NCI-H510A treated with DMSO at 0.1 percent for 48 hours (cell line): Measurements from ENCODE around the gene SOX18.
"Not testable (repeated sequence)": the region's sequence is repeated elsewhere in the genome, so short reads cannot be mapped to it uniquely, and the experiment has no call there.

Experiments
- DNase-seq: peaks from one replicate; lab custom pipeline; 2025; lab: John Stamatoyannopoulos, UW

The SOX18 gene

DNA sequence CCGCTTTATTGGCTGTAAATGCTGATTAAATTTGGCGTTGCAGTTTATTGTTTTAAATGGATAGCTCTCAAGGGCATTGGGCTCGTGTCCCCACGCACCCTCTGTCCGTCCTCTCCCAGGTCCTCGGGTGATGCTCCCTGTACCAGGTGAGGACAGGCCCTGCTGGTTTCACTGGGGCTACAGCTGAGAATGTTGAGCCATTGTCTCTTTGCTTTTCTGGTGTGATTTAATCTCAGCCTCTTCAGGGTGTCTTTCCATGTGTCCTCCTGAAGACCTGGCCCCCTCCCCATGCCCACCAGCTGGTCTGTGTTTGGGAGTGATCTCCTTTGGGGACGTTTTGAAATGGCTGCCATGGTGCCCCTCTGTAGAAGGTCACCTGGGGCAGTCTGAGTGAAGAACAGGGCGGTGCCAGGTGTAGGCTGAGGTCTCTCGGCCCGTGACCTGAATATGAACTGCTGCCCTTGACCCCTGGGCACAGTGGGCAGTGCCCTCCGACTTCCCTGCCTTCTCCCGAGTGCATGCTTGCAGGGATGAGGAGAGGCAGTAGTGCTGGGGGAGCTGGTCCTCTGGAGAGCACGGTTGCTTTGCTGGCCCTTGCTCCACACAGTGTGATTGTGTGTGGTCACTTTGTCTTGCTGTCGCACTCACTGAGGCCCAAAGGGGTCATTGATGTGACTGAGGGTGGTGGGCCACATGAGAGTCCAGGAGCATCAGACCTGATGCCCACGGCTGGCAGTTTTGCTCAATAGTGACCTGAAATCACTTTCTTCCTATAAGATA, 25.9 kb downstream of the SOX18 start:
- no peak for DNase-seq

DNA sequence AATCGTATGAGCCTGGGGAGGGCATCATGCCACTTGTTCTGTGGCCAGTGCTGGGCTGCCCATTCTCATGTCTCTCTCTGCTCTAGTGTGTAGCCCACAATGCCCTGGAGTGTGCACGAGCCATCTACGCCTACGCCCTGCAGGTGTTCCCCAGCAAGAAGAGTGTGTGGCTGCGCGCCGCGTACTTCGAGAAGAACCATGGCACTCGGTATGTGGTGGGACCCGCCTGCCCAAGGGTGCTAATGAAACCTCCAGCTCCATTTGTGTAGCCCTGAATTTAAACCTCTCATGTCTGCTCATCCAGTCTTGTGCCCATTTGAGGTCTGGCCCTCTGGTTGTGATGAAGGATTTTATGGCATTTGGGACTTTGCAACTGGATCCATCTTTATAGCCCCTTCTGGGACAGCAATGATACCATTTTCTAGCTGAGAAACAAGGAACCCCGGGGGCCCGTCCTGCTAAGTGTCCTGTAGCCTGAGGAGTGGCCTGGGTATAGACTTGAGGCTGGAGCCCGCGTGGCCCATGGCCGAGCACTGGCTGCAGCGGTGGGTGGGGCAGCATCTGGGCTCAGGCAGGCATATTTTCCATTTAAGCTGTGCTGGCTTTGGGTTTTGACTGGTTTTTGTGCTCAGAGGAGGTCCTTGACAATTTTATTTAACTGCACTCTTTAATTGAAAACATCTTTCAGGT, 26.6 kb downstream of the SOX18 start:
- no peak for DNase-seq

DNA sequence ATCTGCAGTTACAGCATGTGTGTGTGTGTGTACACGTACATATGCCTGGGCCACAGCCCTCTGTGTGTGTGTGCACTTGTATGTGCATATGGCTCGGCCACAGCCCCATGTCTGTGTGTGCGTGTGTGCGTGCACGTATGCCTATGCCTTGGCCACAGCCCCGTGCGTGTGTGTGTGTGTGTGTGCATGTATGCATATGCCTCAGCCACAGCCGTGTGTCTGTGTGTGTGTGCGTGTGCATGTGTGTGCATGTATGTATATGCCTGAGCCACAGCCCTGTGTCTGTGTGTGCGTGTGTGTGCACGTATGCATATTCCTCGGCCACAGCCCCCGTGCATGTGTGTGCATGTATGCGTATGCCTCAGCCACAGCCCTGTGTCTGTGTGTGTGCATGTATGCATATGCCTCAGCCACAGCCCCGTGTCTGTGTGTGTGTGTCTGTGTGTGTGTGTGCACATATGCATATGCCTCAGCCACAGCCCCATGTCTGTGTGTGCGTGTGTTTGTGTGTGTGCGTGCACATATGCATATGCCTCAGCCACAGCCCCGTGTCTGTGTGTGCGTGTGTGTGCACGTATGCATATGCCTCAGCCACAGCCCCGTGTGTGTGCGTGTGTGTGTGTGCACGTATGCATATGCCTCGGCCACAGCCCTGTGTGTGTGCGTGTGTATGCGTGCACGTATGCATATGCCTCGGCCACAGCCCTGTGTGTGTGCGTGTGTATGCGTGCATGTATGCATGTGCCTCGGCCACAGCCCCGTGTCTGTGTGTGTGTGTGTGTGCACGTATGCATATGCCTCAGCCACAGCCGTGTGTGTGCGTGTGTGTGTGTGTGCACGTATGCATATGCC, 28.1 kb downstream of the SOX18 start:
- no peak for DNase-seq

DNA sequence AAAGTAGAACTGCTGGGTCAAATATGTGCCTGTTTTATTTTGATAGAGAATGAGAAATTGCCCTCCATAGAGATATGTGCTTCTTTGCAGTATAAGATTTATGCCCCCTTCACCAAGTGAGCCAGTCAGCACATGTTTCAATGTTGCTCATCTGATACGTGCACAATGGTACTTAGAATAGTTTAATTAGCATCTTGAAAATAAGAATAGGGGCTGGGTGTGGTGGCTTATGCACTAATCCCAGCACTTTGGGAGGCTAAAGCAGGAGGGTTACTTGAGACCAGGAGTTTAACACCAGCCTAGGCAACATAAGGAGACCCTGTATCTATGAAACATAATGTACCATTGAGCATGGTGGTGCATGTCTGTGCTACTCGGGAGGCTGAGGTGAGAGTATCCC, 33.8 kb downstream of the SOX18 start:
- no peak for DNase-seq

DNA sequence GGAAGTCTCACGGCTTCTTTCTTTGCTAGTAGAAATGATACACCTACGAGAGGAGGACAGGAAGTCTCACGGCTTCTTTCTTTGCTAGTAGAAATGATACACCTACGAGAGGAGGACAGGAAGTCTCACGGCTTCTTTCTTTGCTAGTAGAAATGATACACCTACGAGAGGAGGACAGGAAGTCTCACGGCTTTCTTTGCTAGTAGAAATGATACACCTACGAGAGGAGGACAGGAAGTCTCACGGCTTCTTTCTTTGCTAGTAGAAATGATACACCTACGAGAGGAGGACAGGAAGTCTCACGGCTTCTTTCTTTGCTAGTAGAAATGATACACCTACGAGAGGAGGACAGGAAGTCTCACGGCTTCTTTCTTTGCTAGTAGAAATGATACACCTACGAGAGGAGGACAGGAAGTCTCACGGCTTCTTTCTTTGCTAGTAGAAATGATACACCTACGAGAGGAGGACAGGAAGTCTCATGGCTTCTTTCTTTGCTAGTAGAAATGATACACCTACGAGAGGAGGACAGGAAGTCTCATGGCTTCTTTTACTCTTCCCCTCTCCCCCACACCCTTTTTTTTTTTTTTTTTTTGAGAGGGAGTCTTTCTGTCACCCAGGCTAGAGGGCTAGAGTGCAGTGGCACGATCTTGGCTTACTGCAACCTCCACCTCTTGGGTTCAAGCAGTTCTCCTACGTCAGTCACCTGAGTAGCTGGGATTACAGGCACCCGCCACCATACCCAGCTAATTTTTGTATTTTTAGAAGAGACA, 36.9 kb downstream of the SOX18 start:
- DNase-seq, result not testable (repeated sequence)

GRCh38 chr20:64011366-64011779, 38.1 kb downstream of the SOX18 start:
- no peak for DNase-seq

DNA sequence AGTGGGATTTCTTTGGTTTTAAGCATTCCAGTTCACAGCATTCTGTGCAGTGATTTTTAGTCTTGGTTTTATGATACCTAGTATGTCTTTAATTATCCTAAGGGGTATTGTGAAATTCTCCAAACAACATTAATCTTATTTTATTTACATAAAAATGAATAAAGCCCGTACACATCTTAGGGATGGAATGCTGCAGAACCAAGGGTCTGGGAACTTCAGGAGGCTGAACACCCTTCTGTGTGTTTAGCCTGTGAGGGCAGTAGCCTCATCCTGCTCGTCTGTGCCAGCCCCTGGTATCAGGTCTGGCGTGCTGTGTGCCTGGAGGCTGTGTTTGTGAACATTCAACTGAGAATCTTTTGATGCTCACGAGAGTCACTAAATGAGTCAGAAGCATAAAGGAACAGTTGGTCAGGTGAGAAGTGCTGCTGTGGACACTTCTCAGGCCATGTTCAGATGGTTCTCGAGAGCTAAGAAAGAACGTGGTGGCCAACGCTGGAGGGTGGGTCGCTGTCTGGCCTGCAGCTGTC, 38.7 kb downstream of the SOX18 start:
- no peak for DNase-seq

- no peak for DNase-seq
Observed at GRCh38 chr20:64009811-64010387, 39.5 kb downstream of the SOX18 start.

DNA sequence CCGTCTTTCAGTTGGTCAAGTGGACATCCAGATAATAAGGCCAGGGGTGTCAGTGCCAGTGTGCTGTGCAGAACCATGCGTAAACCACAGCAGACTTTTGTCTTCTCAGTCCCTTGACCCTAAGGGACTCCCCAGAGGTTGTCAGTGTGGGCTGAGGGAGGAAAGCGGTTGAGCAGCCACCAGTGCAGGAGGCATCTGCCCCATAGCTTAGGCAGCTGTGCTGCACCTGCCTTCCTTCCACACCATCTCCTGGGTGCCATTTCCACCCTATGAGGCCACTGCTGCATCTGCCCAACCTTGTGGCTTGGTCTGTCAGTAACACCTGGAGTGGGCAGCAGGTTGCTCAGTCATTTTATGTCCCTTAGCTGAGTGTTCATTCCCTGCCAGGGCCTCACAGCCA, 42.5 kb downstream of the SOX18 start:
- DNase-seq, result no peak

GRCh38 chr20:64006490-64006889, 42.9 kb downstream of the SOX18 start:
- DNase-seq, result no peak

- no peak for DNase-seq
Observed at GRCh38 chr20:64005394-64005793, 44.0 kb downstream of the SOX18 start.

DNA sequence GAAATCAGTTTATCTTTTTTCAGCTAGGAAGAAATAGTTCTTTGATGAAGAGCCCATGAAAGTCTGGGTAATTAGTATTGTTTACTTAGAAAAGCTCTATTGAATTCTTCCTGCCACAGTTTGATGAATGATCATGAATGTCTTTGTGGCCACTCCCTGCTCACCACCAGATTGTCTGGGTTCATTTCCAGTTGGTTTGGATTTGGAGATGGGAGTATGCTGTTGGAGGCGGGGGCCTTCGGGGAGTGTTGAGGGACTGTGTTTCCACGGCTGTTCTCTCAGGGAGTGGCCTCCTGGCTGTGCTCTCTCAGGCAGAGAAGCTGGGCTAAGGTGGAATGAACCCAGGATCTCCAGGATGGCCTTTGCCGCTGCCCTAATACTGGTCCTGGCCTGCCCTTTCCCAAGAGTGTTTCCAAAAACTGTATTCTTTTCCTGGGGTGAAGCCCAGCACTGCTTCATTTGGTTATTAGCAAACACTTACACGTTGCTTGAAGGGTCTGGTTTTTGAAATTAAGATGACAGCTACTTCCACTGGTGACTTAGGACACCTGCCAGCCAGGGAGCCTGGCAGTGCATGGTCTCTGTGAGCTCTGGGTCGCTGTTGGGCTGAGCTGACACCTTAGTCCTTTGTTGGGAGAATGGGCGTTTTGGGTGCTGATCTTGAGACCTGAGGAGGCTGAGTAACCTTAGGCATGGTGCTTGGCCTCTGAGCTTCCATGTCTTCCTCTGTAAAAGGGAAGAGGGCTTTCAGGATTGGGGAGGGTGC, 45.3 kb downstream of the SOX18 start:
- no peak for DNase-seq

DNA sequence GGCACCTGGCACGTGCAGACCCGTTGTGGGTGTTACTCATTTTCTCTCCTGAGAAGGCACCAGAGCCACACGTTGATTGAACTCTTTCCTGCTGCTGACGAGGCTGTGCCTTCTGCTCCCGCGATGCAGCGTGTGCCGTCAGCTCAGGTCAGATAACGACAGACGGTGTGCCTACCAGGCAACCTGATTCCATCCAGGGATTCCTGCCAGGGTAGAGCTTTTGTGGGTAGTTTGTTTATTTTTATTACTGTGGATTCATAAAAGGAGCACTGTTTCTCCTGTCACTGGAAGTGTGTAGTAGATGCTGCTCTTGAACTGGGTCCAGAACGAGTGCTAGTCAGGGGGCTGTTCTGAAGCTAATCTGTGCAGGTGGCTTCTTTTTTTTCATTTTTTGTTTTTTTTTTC, 47.8 kb downstream of the SOX18 start:
- DNase-seq, result no peak

DNA sequence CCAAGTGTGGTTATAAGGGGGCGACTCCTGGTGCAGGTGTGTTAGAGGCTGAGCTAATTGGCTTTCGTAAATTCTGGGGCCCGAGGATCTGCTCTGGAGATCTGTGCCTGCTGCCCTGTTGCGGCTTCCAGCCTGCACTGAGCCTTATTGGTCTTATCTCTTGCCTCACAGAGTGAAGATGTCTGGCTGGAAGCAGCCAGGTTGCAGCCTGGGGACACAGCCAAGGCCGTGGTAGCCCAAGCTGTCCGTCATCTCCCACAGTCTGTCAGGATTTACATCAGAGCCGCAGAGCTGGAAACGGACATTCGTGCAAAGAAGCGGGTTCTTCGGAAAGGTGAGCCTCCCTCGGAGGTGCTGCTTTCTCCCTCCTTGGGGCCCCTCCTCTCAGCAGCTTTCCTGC, 48.5 kb downstream of the SOX18 start:
- no peak for DNase-seq
